ENCODE measurements around the gene ZHX3.

Gene ZHX3

DNA sequence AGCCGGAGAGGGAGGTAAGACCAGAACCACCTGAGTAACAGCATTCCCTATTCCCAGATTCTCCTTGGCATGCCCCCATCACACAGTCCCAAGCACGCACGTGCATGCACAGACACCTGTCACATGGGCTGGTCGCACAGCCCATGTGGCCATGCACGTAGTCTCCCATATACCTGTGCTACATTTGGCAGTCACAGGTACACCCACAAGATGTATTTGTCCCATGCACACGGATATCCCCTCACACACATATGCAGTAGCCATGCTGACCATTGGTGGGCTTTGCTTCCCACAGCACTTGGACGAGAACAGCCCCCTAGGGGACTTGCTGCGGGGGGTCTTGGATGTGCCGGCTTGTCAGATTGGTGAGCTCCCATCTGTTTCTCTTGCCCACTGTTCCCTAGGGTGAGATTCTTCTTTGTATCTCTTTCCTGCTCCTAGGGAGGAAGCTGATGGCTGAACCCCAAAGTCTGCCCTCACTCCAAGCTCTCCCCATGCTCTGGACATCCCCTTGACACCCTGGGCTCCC is 148.3 kb downstream of the ZHX3 start:
- TF ChIP-seq EZH2phosphoT487 (IDR thresholded peaks at IDR 0.05; ENCODE audit: borderline replicate concordance): no peak
- TF ChIP-seq, protein P1, sequence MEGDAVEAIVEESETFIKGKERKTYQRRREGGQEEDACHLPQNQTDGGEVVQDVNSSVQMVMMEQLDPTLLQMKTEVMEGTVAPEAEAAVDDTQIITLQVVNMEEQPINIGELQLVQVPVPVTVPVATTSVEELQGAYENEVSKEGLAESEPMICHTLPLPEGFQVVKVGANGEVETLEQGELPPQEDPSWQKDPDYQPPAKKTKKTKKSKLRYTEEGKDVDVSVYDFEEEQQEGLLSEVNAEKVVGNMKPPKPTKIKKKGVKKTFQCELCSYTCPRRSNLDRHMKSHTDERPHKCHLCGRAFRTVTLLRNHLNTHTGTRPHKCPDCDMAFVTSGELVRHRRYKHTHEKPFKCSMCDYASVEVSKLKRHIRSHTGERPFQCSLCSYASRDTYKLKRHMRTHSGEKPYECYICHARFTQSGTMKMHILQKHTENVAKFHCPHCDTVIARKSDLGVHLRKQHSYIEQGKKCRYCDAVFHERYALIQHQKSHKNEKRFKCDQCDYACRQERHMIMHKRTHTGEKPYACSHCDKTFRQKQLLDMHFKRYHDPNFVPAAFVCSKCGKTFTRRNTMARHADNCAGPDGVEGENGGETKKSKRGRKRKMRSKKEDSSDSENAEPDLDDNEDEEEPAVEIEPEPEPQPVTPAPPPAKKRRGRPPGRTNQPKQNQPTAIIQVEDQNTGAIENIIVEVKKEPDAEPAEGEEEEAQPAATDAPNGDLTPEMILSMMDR (conservative IDR thresholded peaks at IDR 0.05; ENCODE audit: low read length): no peak
- no peak overlapping the region for H3K4me2 ChIP-seq (ENCODE audit: low read depth, low read length, poor library complexity, severe bottlenecking)
- H2AFZ ChIP-seq (ENCODE audit: low read length): no peak overlapping the region
- no peaks in the 10 kb centered on the region for H3K9me2 ChIP-seq (replicated peaks; ENCODE audit: low read depth, low read length)
- no peaks in the 10 kb centered on the region for H3K9me3 ChIP-seq (ENCODE audit: insufficient read depth, low read depth, low read length)
- H3K27me3 ChIP-seq (ENCODE audit: insufficient read depth, low read length, poor library complexity, severe bottlenecking): no peaks in the 10 kb centered on the region
- peaks cover 96% of the 10 kb centered on the region; the same call in 1 of the 2 replicates for H3K36me3 ChIP-seq (ENCODE audit: insufficient read depth, low read length)
- no peak overlapping the region for H3K9ac ChIP-seq (ENCODE audit: low read depth, low read length, poor library complexity, severe bottlenecking)
- no peaks in the 10 kb centered on the region; the same call in 1 of the 2 replicates for H3K79me2 ChIP-seq (ENCODE audit: insufficient read depth, low read length)
- no peak overlapping the region for H3K4me3 ChIP-seq (ENCODE audit: low read length, poor library complexity, severe bottlenecking)
- H3K4me1 ChIP-seq (ENCODE audit: insufficient read depth, low read length, poor library complexity, severe bottlenecking): peaks cover 13% of the 10 kb centered on the region
- H4K20me1 ChIP-seq (ENCODE audit: insufficient read depth, low read length, poor library complexity, severe bottlenecking): peaks cover 44% of the 10 kb centered on the region
- H3F3A ChIP-seq (ENCODE audit: low read depth): no peaks in the 10 kb centered on the region

DNA sequence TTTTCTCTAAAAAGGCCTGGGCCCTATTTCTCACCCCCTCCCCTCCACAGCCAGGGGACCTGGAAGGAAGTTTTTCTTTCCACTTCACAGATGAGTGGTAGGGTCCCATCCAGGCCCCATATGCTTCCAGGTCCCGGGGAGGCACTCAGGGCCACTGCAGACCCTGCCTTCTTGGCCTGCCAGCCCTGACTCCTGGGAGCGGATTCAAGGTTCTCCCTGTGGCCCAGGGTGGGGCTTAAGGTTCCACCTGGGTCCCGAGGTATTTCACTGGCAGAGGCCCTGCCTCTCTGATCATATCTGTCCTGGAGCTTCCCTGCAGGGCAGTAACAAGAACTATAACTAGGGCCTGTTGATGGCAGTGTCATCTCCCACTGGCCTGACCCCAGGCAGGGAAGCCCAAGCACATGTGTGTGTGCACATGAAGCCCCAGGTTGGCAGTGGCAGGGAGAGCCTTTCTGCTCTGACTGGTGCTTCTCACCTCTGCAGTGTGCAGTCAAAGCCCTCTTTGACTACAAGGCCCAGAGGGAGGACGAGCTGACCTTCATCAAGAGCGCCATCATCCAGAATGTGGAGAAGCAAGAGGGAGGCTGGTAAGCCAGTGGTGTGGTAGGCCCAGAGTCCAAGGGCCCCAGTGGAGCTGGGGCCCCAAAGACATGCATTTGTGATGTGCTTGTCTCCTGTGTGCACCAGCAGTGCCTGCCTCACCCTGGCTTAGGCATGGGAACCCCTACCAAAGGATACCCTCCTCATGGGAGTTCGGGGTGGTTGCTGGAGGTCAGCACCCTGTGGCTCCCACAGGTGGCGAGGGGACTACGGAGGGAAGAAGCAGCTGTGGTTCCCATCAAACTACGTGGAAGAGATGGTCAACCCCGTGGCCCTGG is 149.0 kb downstream of the ZHX3 start:
- no peak overlapping the region for H3K9ac ChIP-seq (ENCODE audit: low read depth, low read length, poor library complexity, severe bottlenecking)
- no peaks in the 10 kb centered on the region for H3K9me3 ChIP-seq (ENCODE audit: insufficient read depth, low read depth, low read length)
- no peak overlapping the region for H3K4me2 ChIP-seq (ENCODE audit: low read depth, low read length, poor library complexity, severe bottlenecking)
- peaks cover 13% of the 10 kb centered on the region for H3K4me1 ChIP-seq (ENCODE audit: insufficient read depth, low read length, poor library complexity, severe bottlenecking)
- no peak for TF ChIP-seq EZH2phosphoT487 (IDR thresholded peaks at IDR 0.05; ENCODE audit: borderline replicate concordance)
- TF ChIP-seq, protein P1 (conservative IDR thresholded peaks at IDR 0.05; ENCODE audit: low read length): no peak
- no peaks in the 10 kb centered on the region; the same call in 1 of the 2 replicates for H3K79me2 ChIP-seq (ENCODE audit: insufficient read depth, low read length)
- H3K36me3 ChIP-seq (ENCODE audit: insufficient read depth, low read length): peaks cover 96% of the 10 kb centered on the region
- H3K9me2 ChIP-seq (replicated peaks; ENCODE audit: low read depth, low read length): no peaks in the 10 kb centered on the region
- no peak overlapping the region for H2AFZ ChIP-seq (ENCODE audit: low read length)
- H3K4me3 ChIP-seq (ENCODE audit: low read length, poor library complexity, severe bottlenecking): no peak overlapping the region
- H3F3A ChIP-seq (ENCODE audit: low read depth): no peaks in the 10 kb centered on the region
- H3K27me3 ChIP-seq (ENCODE audit: insufficient read depth, low read length, poor library complexity, severe bottlenecking): no peaks in the 10 kb centered on the region
- peaks cover 44% of the 10 kb centered on the region for H4K20me1 ChIP-seq (ENCODE audit: insufficient read depth, low read length, poor library complexity, severe bottlenecking)

DNA sequence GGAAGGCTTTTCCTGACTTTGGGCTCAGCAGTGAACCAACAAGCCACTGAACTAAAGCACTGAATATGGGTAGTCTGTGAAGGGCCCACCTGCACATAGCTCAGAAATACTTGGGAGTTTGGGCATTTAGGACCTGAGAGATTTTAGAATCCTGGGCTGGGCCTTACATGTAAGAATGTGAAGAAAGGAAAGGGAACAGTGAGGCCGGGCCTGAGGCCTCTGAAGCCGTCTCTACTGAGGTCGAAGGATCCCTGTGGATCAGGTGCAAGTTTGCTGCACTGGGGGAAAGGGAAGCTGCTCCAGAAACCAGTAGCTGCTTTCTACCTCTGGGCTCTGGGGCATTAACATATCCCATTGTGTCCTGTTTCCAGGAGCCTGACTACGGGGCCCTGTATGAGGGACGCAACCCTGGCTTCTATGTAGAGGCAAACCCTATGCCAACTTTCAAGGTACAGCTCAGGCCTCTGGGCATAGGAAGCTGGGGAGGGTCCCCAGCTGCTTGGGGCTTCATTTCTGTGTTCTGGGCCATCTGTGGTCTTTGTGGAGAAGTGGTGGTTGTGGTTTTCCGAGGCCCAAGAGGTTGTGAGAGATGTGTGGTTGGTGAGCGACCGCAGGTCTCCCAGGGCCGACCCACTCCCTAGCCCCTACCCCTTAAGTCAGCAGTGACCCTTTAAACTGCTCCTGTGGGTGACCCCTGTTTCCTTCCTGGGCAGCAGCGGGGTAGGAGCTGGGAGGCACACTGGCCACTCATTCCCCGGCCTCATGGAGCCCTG is 149.9 kb downstream of the ZHX3 start:
- H3K9me2 ChIP-seq (replicated peaks; ENCODE audit: low read depth, low read length): no peaks in the 10 kb centered on the region
- H3K79me2 ChIP-seq (ENCODE audit: insufficient read depth, low read length): no peaks in the 10 kb centered on the region; the same call in 1 of the 2 replicates
- H3K4me1 ChIP-seq (ENCODE audit: insufficient read depth, low read length, poor library complexity, severe bottlenecking): peaks cover 13% of the 10 kb centered on the region
- no peak overlapping the region for H3K4me2 ChIP-seq (ENCODE audit: low read depth, low read length, poor library complexity, severe bottlenecking)
- TF ChIP-seq, protein P1 (conservative IDR thresholded peaks at IDR 0.05; ENCODE audit: low read length): no peak
- no peak for TF ChIP-seq EZH2phosphoT487 (IDR thresholded peaks at IDR 0.05; ENCODE audit: borderline replicate concordance)
- H2AFZ ChIP-seq (ENCODE audit: low read length): no peak overlapping the region
- no peaks in the 10 kb centered on the region for H3K9me3 ChIP-seq (ENCODE audit: insufficient read depth, low read depth, low read length)
- H3K36me3 ChIP-seq (ENCODE audit: insufficient read depth, low read length): peaks cover 98% of the 10 kb centered on the region
- no peaks in the 10 kb centered on the region for H3K27me3 ChIP-seq (ENCODE audit: insufficient read depth, low read length, poor library complexity, severe bottlenecking)
- H4K20me1 ChIP-seq (ENCODE audit: insufficient read depth, low read length, poor library complexity, severe bottlenecking): peaks cover 51% of the 10 kb centered on the region
- no peaks in the 10 kb centered on the region for H3F3A ChIP-seq (ENCODE audit: low read depth)
- no peak overlapping the region for H3K9ac ChIP-seq (ENCODE audit: low read depth, low read length, poor library complexity, severe bottlenecking)
- no peak overlapping the region for H3K4me3 ChIP-seq (ENCODE audit: low read length, poor library complexity, severe bottlenecking)
